Nephron progenitor cell (in vitro differentiated cells): ENCODE data around the gene BFSP1.

Experiments
- DNase-seq: peaks from one replicate; pipeline ENCODE4 v3.0.0; 2021
- H3K27ac Mint-ChIP-seq: 2 replicates; pipeline ENCODE4 v1.8.0; 2021; ENCODE audit warnings: mild to moderate bottlenecking, moderate library complexity, mixed read lengths
- H3K27me3 Mint-ChIP-seq: 2 replicates; pipeline ENCODE4 v1.8.0; 2021; ENCODE audit warnings: mild to moderate bottlenecking, low read depth, mixed read lengths; ENCODE audit not compliant: poor library complexity
- H3K36me3 Mint-ChIP-seq: 2 replicates; pipeline ENCODE4 v1.8.0; 2021; ENCODE audit warnings: low read depth, mixed read lengths
- H3K4me1 Mint-ChIP-seq: 2 replicates; pipeline ENCODE4 v1.8.0; 2021; ENCODE audit warnings: mixed read lengths
- H3K4me3 Mint-ChIP-seq: 2 replicates; pipeline ENCODE4 v1.8.0; 2021; ENCODE audit warnings: mild to moderate bottlenecking, moderate library complexity, mixed read lengths
- H3K9me3 Mint-ChIP-seq: 2 replicates; pipeline ENCODE4 v1.8.0; 2021; ENCODE audit warnings: mild to moderate bottlenecking, moderate library complexity, mixed read lengths
- TF ChIP-seq, protein P1 (sequence below): fragments of 200-600 bp; sonication (generic); IDR thresholded peaks from 2 replicates; pipeline ENCODE4 v1.5.0; 2021; ENCODE audit warnings: antibody characterized with exemption

BFSP1 gene

DNA sequence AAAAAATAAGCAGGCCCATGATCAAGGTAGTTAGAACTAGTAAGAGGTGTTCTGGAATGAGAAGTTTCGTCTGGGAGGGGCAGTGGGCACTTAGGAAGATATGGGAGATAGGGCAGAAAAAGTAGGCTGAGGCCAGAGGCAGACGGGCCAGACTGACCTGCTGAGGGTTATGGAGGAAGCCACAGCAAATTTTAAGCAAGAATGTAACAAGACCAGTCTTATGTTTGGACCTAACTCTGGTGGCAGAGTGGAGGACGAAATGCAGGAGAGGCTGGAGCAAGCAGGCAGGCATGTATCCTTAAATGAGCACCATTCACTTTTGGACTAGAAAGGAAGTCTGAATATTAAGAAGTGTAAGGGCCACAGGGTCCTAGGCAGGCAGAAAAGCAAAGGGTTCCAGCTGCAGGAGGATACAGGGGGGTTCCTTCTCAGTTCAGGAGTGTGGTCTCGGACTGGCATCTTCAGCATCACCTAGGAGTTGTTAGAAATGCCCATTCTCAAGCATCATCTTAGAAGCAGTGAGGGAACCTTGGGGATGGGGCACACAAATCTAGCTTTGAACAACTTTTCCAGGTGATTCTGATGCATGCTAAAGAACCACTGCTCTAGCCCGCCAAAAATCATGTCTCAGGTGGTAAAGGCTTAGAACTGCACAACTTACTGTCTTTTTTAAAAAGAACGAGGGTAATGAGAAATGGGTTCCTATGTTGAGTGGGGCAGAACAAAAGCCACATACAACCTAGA lies 37.0 kb upstream of the BFSP1 start:
- Mint-ChIP-seq H3K27me3 (no peaks in the 10 kb centered on the region), H3K36me3 (no peaks in the 10 kb centered on the region), H3K27ac (peak overlapping the region; percentile 22), H3K4me1 (peaks cover 39% of the 10 kb centered on the region), H3K9me3 (no peaks in the 10 kb centered on the region), H3K4me3 (peak overlapping the region; percentile 91)
- TF ChIP-seq, protein P1, sequence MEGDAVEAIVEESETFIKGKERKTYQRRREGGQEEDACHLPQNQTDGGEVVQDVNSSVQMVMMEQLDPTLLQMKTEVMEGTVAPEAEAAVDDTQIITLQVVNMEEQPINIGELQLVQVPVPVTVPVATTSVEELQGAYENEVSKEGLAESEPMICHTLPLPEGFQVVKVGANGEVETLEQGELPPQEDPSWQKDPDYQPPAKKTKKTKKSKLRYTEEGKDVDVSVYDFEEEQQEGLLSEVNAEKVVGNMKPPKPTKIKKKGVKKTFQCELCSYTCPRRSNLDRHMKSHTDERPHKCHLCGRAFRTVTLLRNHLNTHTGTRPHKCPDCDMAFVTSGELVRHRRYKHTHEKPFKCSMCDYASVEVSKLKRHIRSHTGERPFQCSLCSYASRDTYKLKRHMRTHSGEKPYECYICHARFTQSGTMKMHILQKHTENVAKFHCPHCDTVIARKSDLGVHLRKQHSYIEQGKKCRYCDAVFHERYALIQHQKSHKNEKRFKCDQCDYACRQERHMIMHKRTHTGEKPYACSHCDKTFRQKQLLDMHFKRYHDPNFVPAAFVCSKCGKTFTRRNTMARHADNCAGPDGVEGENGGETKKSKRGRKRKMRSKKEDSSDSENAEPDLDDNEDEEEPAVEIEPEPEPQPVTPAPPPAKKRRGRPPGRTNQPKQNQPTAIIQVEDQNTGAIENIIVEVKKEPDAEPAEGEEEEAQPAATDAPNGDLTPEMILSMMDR: no peak
- no peak for DNase-seq

DNA sequence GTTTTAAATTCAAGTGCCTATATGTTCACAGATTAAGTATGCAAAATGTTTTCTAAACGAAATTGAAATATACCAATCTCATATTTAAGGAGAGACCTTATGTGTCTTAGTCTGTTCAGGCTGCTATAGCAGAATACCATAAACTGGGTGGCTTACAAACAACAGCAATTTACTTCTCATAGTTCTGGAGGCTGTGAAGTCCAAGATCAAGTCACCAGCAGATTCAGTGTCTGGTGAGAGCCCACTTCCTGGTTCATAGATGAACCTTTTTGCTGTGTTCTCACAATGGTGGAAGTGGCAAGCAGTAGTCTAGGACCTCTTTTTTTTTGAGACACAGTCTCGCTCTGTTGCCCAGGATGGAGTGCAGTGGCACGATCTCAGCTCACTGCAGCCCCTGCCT lies 35.2 kb upstream of the BFSP1 start:
- Mint-ChIP-seq H3K27ac (no peak overlapping the region), H3K27me3 (no peaks in the 10 kb centered on the region), H3K36me3 (no peaks in the 10 kb centered on the region), H3K9me3 (no peaks in the 10 kb centered on the region), H3K4me3 (no peak overlapping the region), H3K4me1 (peaks cover 20% of the 10 kb centered on the region)
- TF ChIP-seq, protein P1: no peak
- no peak for DNase-seq

DNA sequence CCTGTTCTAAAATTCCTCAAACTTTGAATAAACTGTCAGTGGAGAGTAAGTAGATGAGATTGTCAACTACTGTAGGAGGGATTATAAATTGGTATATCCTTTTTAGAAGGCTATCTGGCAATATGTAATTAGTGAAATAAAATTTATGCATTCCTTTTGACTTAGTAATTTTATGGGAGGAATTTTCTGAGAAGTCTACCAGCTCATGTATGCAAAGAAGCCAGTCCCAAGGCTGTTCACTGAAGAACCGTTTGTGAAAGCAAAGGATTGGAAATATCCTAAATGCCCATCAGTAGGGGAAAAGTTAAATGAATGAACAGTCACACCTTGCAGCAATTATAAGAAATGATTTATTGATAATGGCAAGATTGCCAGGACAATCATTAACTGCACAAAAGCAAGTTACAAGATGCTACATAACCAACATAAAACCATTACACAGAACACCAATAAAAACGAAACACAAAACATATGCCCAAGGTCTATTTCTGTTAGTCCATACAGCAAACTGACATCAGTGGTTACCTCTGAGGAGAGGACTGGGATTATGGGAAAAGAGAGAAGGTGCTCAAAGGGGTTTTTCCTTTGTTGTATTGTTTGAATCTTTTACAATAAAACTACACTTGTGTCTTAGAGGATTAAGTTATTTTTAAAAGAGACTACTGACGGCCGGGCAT lies 34.1 kb upstream of the BFSP1 start:
- Mint-ChIP-seq H3K4me1 (peaks cover 14% of the 10 kb centered on the region), H3K36me3 (no peaks in the 10 kb centered on the region), H3K27ac (no peak overlapping the region), H3K4me3 (no peak overlapping the region), H3K27me3 (no peaks in the 10 kb centered on the region), H3K9me3 (no peaks in the 10 kb centered on the region)
- no peak for DNase-seq
- TF ChIP-seq, protein P1: no peak

DNA sequence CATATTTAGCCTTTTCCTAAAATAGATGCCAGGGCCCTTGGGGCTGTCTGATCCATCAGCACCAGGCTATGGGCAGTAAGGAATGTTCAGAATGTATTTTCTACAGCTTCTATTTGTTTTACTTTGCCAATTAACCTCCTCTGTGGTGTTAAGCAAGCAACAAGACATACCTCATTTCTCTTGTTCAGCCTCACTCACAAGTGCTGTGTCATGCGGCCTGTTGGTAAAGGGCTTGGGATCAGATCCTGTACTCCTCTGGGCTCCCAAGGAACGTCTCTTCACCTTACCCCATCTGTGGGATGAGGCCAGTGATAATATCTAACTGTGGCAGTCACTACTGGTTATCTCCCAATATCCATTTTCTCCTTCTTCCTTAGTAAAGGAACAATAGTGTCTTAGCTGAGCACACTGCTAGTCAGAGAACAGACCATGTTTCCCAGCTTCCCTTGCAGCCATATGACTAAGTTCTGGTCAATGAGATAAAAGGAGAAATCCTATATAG lies 31.7 kb upstream of the BFSP1 start:
- TF ChIP-seq, protein P1: no peak
- DNase-seq: no peak
- Mint-ChIP-seq H3K4me1 (peaks cover 15% of the 10 kb centered on the region), H3K27ac (no peak overlapping the region), H3K9me3 (no peaks in the 10 kb centered on the region), H3K27me3 (no peaks in the 10 kb centered on the region), H3K4me3 (no peak overlapping the region), H3K36me3 (no peaks in the 10 kb centered on the region)

DNA sequence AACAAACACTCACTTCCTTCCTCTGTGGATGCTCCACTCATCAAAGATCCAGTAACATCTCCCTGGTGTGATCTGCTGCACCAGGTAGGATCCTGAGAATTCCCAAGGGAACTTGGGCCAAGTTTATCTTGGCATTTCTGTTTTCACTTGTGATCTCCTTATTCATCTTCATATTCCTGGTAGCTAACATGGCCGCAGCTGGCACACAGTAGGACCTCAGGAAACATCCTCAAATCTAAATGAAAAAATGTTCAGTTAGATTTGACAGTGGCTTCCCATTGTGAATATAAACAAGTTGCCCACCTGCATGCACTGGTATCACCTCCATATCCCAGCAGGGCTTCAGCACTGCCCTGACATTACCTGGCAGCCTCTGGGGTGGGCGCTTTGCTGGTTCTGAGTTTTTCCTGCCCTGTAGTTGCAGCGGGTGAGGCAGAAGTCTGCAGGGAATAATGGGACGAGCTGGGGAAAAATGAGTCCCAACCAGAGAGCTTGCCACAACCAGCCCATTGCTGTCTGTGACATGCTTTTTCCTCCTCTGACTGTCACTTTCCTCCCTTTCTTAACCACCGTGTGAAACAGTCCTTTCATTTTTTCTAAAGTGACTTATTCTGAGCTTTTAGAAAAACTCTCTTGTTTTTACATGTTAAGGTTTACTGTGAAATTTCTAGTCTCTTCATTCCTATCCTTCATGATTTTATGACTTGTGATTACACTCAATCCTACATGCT lies 29.3 kb upstream of the BFSP1 start:
- TF ChIP-seq, protein P1: no peak
- H3K27ac Mint-ChIP-seq: no peak overlapping the region
- H3K4me3 Mint-ChIP-seq: no peak overlapping the region
- no peaks in the 10 kb centered on the region for H3K27me3 Mint-ChIP-seq
- H3K4me1 Mint-ChIP-seq: peaks cover 21% of the 10 kb centered on the region
- no peaks in the 10 kb centered on the region for H3K9me3 Mint-ChIP-seq
- no peak for DNase-seq
- H3K36me3 Mint-ChIP-seq: no peaks in the 10 kb centered on the region
